Pancreas (tissue), 10 donors: ENCODE results near the gene TSPAN9. TPM values are rescaled to one million over a fixed set of nuclear protein-coding genes. Genes with fewer than 3 reads are reported as not detected.

ENCODE experiments used
- ATAC-seq, 4 donors: fragments of 200-7000 bp; cut with Tn5 transposase; one replicate each; pipeline versions ENCODE4 v1.8.0 to v1.9.1; 2020; ENCODE audit warnings: mild to moderate bottlenecking in 4 of 4, moderate library complexity in 4 of 4
- DNase-seq, 6 donors: peaks; one replicate each; pipeline ENCODE4 v3.0.0-alpha.2; 2020
- FAIRE-seq: peaks from 2 replicates; lab custom pipeline; 2012; peaks lifted over from hg19 to GRCh38; lab: Jason Lieb, UNC
- H3K27ac ChIP-seq, 4 donors: fragments of 200-600 bp; sonication (generic); 1 replicate in 3 of 4; 2 replicates in 1 of 4; pipeline versions ENCODE4 v1.5.0 to v1.8.0; 2020
- H3K27me3 ChIP-seq, 4 donors: fragments of 200-600 bp; one replicate each; pipeline ENCODE4 v1.8.0; 2021
- H3K36me3 ChIP-seq, 3 donors: fragments of 200-600 bp; sonication (generic) in 1 of 3; one replicate each; pipeline versions ENCODE4 v1.5.0 to v1.8.0; 2020 to 2021
- H3K4me1 ChIP-seq, 3 donors: fragments of 200-600 bp; one replicate each; pipeline ENCODE4 v1.8.0; 2021
- H3K4me3 ChIP-seq, 4 donors: fragments of 200-600 bp; sonication (generic) in 2 of 4; one replicate each; pipeline versions ENCODE4 v1.5.0 to v1.8.0; 2020 to 2021
- H3K9me3 ChIP-seq, 4 donors: fragments of 200-600 bp; one replicate each; pipeline ENCODE4 v1.8.0; 2021
- WGBS, 2 donors: extraction: QIAGEN DNeasy Blood & Tissue Kit; methylation state at CpG; one replicate each; pipeline ENCODE4 v1.1.7; 2013; 5-methylcytosine and 5-hydroxymethylcytosine counted together
- intact Hi-C, 3 donors: fragments of 100-400 bp; cut with DNase I; formaldehyde crosslinking; loops; one replicate each; pipeline versions ENCODE4 v1.11.1 to v1.14.2; 2022
- polyA plus RNA-seq, 2 donors: library from polyadenylated mRNA; stranded (reverse); fragments of 200-250 nt; gene quantifications; one replicate each; pipeline ENCODE4 v1.2.3, GENCODE V29; 2013
- total RNA-seq, 6 donors: library from RNA; stranded (reverse); fragmentation: NEBNext Ultra II Directional in 4 of 6; extraction: Animal tissue kit (Norgen Biotek cat#: 25700) in 4 of 6; gene quantifications; one replicate each; pipeline versions ENCODE4 v1.2.1 to v1.2.4, GENCODE V29; 2021 to 2023
- TF ChIP-seq, protein P1 (sequence below), 4 donors: fragments of 200-600 bp; sonication (generic) in 3 of 4; IDR thresholded peaks; one replicate each; pipeline versions ENCODE4 v1.5.0 to v1.8.0; 2021; ENCODE audit warnings: antibody characterized with exemption in 4 of 4
- donor health status: healthy with polysubstance abuse.
- donor health status: DM: no; HTN: no; CAD: no; lungs with moderate emphysema.
- donor health status: DM: no; HTN: no; CAD: no.
- donor health status: control.
- donor health status: control.
- donor health status: Bipolar disorder and iron deficiency.
- donor health status: DM: yes; HTN: yes; CAD: no.
- donor health status: DM: no; HTN: no; CAD: no.
- donor health status: DM: no; HTN: no; CAD: no.
- donor health status: DM: yes; HTN: yes; CAD: no.

TSPAN9 gene
- total and polyA plus RNA-seq, 8 donors: 7.8 to 19.5 (median 13.0) TPM

DNA sequence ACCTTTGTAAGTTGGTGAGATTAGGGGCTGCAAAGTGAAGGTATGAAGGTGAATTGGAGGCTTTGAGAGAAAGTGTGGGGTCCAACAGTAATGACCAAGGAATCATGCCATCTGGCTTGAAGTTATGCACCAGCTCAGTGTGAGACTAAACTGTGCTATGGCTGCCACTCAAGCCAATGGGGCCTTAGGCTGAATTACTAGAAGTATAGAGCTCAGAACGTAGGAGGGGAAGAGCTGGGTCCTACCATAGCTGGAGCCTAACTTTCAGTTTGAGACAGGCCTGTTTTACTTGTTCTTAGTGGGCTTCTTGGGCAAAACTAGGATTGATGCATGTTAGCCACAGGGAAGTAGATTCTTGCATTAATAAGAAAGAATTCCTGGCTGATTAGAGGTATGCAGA lies 194.0 kb downstream of the TSPAN9 start:
- FAIRE-seq (no peak), DNase-seq (no peak), ATAC-seq (no peak)
- no peaks in the 10 kb centered on the region for H3K9me3 ChIP-seq
- H3K27ac ChIP-seq: no peak overlapping the region
- H3K4me1 ChIP-seq: no peaks in the 10 kb centered on the region
- WGBS, 2 donors: 83 to 84% methylated on average over 1 of the region's 1 CpG
- TF ChIP-seq, protein P1, sequence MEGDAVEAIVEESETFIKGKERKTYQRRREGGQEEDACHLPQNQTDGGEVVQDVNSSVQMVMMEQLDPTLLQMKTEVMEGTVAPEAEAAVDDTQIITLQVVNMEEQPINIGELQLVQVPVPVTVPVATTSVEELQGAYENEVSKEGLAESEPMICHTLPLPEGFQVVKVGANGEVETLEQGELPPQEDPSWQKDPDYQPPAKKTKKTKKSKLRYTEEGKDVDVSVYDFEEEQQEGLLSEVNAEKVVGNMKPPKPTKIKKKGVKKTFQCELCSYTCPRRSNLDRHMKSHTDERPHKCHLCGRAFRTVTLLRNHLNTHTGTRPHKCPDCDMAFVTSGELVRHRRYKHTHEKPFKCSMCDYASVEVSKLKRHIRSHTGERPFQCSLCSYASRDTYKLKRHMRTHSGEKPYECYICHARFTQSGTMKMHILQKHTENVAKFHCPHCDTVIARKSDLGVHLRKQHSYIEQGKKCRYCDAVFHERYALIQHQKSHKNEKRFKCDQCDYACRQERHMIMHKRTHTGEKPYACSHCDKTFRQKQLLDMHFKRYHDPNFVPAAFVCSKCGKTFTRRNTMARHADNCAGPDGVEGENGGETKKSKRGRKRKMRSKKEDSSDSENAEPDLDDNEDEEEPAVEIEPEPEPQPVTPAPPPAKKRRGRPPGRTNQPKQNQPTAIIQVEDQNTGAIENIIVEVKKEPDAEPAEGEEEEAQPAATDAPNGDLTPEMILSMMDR (IDR thresholded peaks at IDR 0.05): no peak
- H3K36me3 ChIP-seq: no peaks in the 10 kb centered on the region
- H3K27me3 ChIP-seq: no peaks in the 10 kb centered on the region
- intact Hi-C loops: loop anchor here (5.0 to 10.0 kb wide), 4 partner anchors 134 to 199 kb away; partner anchors contain the start of gene TSPAN9 (in 1 of the 3)
- no peak overlapping the region for H3K4me3 ChIP-seq

DNA sequence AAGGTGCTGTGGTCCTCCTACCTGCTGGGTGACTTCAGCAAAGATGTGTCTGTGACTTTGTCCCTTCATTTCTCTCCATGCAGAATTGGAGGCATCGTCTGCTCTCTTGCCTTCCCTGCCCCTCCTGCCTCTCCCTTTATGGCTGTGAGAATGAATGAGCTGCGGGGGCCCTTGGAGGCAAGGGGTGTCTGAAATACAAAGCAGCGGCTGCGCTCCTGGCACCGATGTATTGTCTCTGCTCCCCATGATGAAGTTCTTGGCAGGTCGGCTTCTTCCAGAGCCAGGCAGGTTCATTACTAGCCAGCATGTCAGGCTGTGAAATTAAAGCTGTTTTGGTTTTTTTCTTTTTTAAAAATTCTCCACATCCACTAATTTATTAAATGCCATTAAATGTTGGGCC lies 194.5 kb downstream of the TSPAN9 start:
- no peak for FAIRE-seq

DNA sequence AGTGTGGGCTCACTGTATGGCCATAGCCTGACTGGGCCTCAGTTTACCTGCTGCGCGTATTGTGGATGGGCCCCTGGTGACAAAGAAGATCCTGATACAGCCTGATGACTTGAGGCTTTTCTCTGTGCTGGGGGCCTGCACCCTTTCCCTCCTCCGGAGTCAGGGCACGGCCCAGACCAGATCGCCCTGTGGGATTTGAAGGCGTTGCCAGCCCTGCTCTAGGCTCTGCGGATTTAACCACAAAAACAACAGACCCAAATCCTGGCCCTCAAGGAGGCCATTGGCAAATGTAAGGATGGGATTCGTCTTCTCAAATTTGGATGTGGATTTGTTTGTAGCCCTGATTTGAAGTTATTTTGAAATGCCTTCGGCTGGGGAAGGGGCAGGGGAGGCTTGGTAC lies 195.8 kb downstream of the TSPAN9 start:
- H3K27me3 ChIP-seq: no peaks in the 10 kb centered on the region
- H3K9me3 ChIP-seq: no peaks in the 10 kb centered on the region
- H3K27ac ChIP-seq: no peak overlapping the region
- DNase-seq: no peak
- H3K36me3 ChIP-seq: no peaks in the 10 kb centered on the region
- TF ChIP-seq, protein P1 (IDR thresholded peaks at IDR 0.05): no peak
- intact Hi-C loops: loop anchor here (2.0 to 10.0 kb wide), 5 partner anchors 136 to 201 kb away; partner anchors contain the start of gene TSPAN9 (in 1 of the 3)
- no peak overlapping the region for H3K4me3 ChIP-seq
- H3K4me1 ChIP-seq: no peaks in the 10 kb centered on the region
- ATAC-seq: no peak
- 94 to 95% methylated on average over 9 of the region's 9 CpGs for WGBS, 2 donors
- no peak for FAIRE-seq

More for the DNA sequence above, 194.5 kb downstream of the TSPAN9 start:
- Histone ChIP-seq H3K27me3 (no peaks in the 10 kb centered on the region), H3K27ac (no peak overlapping the region), H3K4me3 (no peak overlapping the region), H3K9me3 (no peaks in the 10 kb centered on the region), H3K36me3 (no peaks in the 10 kb centered on the region), H3K4me1 (no peaks in the 10 kb centered on the region)
- TF ChIP-seq, protein P1 (IDR thresholded peaks at IDR 0.05): no peak
- ATAC-seq: no peak
- intact Hi-C loops: loop anchor here (2.0 to 10.0 kb wide), 5 partner anchors 134 to 199 kb away; partner anchors contain the start of gene TSPAN9 (in 1 of the 3)
- DNase-seq: no peak
- WGBS, 2 donors: 84 to 85% methylated on average over 6 of the region's 6 CpGs

DNA sequence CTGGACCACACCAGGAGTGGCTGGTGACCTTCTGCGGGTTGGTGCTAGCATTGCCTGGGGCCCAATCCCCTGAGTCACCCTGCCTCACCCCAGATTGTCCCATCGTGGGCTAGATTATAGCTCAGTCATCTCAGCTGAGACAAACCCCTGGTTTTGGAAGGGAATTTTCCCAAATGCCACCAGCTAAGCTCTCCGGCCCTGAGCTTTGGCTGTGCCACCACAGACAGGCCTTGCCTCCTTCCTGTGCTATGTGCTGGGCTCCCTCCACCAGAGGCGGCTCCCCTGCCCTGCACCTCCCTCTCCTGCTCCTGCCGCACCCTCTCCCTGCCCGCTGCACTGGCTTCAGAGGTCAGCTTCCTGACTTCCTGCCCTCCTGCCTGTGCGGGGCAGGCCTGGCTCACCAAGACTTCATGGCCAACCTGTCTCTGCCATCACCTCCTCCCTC lies 196.3 kb downstream of the TSPAN9 start:
- H3K27me3 ChIP-seq: no peaks in the 10 kb centered on the region
- no peaks in the 10 kb centered on the region for H3K36me3 ChIP-seq
- H3K4me1 ChIP-seq: no peaks in the 10 kb centered on the region
- 82 to 85% methylated on average over 7 of the region's 7 CpGs for WGBS, 2 donors
- TF ChIP-seq, protein P1 (IDR thresholded peaks at IDR 0.05): no peak
- FAIRE-seq (no peak), DNase-seq (no peak), ATAC-seq (no peak)
- no peak overlapping the region for H3K4me3 ChIP-seq
- H3K27ac ChIP-seq: no peak overlapping the region
- intact Hi-C loops: loop anchor here (2.0 to 10.0 kb wide), 5 partner anchors 136 to 201 kb away; partner anchors contain the start of gene TSPAN9 (in 1 of the 3)
- no peaks in the 10 kb centered on the region for H3K9me3 ChIP-seq

DNA sequence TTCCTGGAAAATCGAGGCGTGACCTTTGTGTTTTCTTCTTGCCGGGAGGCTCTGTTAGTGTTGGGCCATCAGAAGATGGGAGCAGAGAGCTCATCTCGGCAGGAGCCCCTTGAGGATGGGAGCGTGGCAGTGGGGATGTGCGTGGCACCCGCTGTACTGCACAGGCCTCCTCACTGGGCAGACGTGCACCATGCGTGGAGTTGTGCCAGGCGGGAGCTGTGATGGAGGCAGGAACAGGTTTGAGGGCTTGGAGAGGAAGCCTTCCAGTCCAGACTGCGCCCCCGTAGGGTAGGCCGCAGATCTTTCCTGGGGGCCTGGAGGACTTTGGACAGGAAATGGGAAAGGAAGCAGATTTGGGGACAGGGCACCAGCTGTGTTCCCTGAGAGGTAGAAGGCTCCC lies 197.5 kb downstream of the TSPAN9 start:
- Histone ChIP-seq H3K4me1 (no peaks in the 10 kb centered on the region), H3K4me3 (no peak overlapping the region), H3K36me3 (no peaks in the 10 kb centered on the region), H3K9me3 (no peaks in the 10 kb centered on the region), H3K27me3 (no peaks in the 10 kb centered on the region), H3K27ac (no peak overlapping the region)
- ATAC-seq (peak in 1 of 4 donors; percentile 10), DNase-seq (no peak), FAIRE-seq (no peak)
- TF ChIP-seq, protein P1 (IDR thresholded peaks at IDR 0.05): no peak
- intact Hi-C loops: loop anchor here (5.0 to 10.0 kb wide), 4 partner anchors 137 to 202 kb away; partner anchors contain the start of gene TSPAN9 (in 1 of the 3)
- WGBS, 2 donors: 80 to 82% methylated on average over 13 of the region's 13 CpGs
